HK-2 (cell line): ENCODE results near the gene ALKBH6.

Source experiments
- DNase-seq: peaks from one replicate; pipeline ENCODE4 v3.0.0-alpha.2; 2018; ENCODE audit not compliant: unreplicated experiment

ALKBH6 gene

GRCh38 chr19:36030264-36031148, 16.5 kb upstream of the ALKBH6 start:
- no peak for DNase-seq

GRCh38 chr19:36028313-36029041, 14.5 kb upstream of the ALKBH6 start:
- no peak for DNase-seq

- DNase-seq, result no peak
Measured at GRCh38 chr19:36027696-36028095, 13.7 kb upstream of the ALKBH6 start.

GRCh38 chr19:36026091-36026876, 12.3 kb upstream of the ALKBH6 start:
- DNase-seq, result no peak

- DNase-seq, result no peak
Measured at GRCh38 chr19:36025541-36025940, 11.5 kb upstream of the ALKBH6 start.

GRCh38 chr19:36023432-36023831, 9.4 kb upstream of the ALKBH6 start:
- DNase-seq, result no peak

GRCh38 chr19:36019061-36019670, 5.2 kb upstream of the ALKBH6 start:
- no peak for DNase-seq

GRCh38 chr19:36013280-36014011, 567 bp downstream of the ALKBH6 start:
- DNase-seq, result no peak

- DNase-seq, result no peak
Measured at GRCh38 chr19:36010402-36010801, 3.6 kb downstream of the ALKBH6 start.

GRCh38 chr19:36009633-36010379, 4.2 kb downstream of the ALKBH6 start:
- no peak for DNase-seq

GRCh38 chr19:36009220-36009619, 4.8 kb downstream of the ALKBH6 start:
- peak; percentile 38 for DNase-seq

- DNase-seq, result no peak
Measured at GRCh38 chr19:36008336-36008978, 5.6 kb downstream of the ALKBH6 start, which contains the start of gene SYNE4. TSS of gene SYNE4 (minus strand) at chr19:36008813. CDS start at chr19:36008681, 132 bp downstream.

- DNase-seq, result no peak
Measured at GRCh38 chr19:36006955-36007354, 7.1 kb downstream of the ALKBH6 start.

- no peak for DNase-seq
Measured at GRCh38 chr19:36003284-36003683, 10.7 kb downstream of the ALKBH6 start.

GRCh38 chr19:36001605-36002004, 12.4 kb downstream of the ALKBH6 start:
- no peak for DNase-seq

GRCh38 chr19:35996777-35997176, 17.2 kb downstream of the ALKBH6 start:
- no peak for DNase-seq

GRCh38 chr19:35995048-35995993, 18.7 kb downstream of the ALKBH6 start, which contains the start of gene SDHAF1:
TSS of gene SDHAF1 (plus strand) at chr19:35995188. CDS start at chr19:35995275, 87 bp downstream.
- DNase-seq, result peak; percentile 94

- DNase-seq, result no peak
Measured at GRCh38 chr19:35993923-35994598, 20.0 kb downstream of the ALKBH6 start.
